Measurements from ENCODE around the gene TSR1.

TSR1 gene

DNA sequence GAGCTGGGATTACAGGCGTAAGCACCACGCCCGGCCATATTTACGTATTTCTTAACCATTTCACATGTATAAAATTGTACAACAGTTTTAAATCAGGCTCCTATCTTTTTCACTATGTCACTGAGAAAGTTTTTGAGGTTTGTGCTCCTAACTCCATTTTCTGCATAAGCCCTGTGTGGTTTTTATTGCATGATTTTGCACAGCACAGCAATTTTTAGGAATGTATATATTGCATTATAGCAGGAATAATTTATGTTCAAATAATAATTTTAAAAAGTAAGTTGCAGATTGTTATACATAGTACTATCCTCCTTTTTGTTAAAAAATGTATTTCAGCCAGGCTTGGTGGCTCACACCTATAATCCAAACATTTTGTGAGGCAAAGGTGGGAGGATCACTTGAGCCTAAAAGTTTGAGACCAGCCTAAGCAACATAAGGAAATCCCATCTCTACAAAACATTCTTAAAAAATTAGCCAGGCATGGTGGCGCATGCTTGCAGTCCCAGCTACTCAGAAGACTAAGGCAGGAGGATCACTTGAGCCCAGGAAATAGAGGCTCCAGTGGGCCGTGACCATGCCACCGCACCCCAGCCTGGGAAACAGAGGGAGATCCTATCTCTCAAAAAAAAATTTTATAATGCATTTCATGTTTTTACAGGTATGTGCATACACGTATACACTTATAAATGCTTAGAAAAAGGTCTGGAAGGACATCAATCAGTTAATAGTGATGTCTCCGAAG lies 58.7 kb downstream of the TSR1 start:
- no peak for DNase-seq

DNA sequence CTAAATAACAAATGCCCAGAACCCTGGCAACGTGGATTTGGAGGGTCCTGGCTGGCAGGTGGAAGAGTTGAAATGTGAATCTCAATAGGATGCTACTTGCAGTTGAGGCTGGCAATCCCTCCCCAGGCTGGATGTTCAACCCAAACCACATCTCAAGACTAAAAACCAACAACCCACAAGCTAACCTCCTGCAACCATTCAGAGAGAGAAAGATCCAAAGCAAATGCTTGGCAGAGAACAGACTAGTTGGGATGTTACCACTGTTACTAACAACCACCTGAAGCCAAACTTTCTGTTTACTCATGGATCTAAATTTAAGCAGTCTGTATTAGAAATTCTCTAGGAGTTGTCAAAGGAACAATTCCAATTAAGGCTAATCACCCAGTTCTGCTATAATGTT lies 60.5 kb downstream of the TSR1 start:
- no peak for DNase-seq

GRCh38 chr17:2274414-2274813 lies 61.8 kb downstream of the TSR1 start:
- DNase-seq: no peak
